Transverse colon (tissue), 4 donors: ENCODE measurements around the gene PODNL1.

Experiments
- CTCF ChIP-seq, 5 experiments: fragments of 200-600 bp in 3 of 5; fragments of 450-650 bp in 2 of 5; sonication (generic) in 3 of 5; IDR thresholded peaks; 1 replicate in 2 of 5; 2 replicates in 3 of 5; pipeline ENCODE4 v1.5.1; 2016 to 2017; ENCODE audit warnings: antibody characterized with exemption in 5 of 5, inconsistent platforms in 3 of 5, mild to moderate bottlenecking in 2 of 5, moderate library complexity in 1 of 5
- POLR2AphosphoS5 ChIP-seq, 3 donors: sonication (generic); formaldehyde crosslinking; IDR thresholded peaks; one replicate each; pipeline ENCODE4 v1.6.1; 2016; ENCODE audit warnings: antibody characterized with exemption in 3 of 3

GRCh38 chr19:13906910-13907309 is 31.3 kb downstream of the PODNL1 start:
- TF ChIP-seq CTCF (IDR thresholded peaks at IDR 0.05) (no peak), POLR2AphosphoS5 (IDR thresholded peaks at IDR 0.05) (no peak)
